GM19452 (cell line): Measurements from ENCODE around the gene ZNF318.

Source experiments
- ATAC-seq: cut with Tn5 transposase; IDR thresholded peaks from one replicate; pipeline ENCODE4 v1.9.1; 2021; ENCODE audit not compliant: unreplicated experiment

ZNF318 gene

DNA sequence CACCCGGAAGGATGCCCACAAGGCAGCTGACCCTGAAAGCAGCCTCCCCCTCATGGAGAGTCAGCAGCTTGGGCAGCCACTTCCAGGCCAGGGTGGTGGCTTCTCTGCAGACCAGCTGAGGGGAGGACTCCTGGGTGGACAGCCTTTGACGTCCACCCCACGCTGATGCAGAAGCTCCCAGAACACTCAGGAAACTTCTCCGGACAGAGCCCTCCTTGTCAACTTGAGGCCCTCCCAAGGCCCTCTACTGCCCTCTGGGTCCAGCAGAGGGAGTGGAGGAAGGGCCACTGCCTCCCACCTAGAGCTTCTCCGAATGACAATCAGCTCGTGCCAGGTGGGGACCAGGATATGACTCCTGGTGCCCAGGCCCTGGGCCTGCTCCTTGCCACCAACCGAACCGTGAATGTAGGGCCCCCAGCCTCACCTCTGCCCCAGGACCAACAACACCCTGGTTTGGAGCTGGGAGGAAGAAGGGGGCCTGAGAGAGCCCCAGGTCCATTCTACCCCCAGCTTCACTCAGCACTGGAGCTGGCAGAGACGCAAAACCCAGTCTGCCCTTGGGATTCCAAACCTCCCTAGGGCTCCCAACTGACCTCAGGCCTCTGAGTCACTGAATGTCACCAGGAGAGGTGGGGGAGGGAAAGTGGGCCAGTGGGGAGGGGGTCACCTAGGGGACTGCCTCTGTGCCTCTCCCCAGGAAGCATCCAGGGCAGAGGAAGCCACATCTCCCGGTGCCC, 82.3 kb downstream of the ZNF318 start:
- no peak for ATAC-seq

DNA sequence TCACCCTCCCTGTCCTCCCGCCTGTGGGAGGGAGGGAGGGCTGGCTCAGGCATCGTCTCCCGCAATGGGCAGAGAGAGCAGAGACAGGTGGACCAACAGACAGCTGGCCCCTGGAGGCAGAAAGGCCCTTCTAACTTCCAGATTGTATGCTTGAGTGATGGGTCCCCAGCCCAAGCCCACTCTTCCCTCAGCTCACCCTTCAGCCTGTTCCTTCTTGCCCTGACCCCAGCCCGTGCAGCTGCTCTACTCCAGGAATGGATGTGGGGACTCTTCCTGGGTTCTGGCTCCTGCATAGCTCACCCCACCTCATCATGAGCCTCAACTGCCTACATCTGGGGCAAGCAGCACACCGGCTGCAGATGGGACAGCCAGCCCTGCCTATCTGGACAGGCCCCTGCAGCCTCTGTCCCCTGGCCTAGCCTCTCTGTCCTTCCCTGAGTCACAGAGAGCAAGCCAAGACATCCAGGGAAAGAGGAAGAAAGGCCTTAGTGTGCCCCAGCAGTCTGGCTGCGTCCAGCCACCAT, 82.9 kb downstream of the ZNF318 start:
- no peak for ATAC-seq
